HG03378 (cell line): ENCODE measurements around the gene PRPF19.
A peak's percentile ranks its signal among the peaks of the same experiment; 100 is the strongest.

Source experiments
- ATAC-seq: cut with Tn5 transposase; IDR thresholded peaks from one replicate; pipeline ENCODE4 v1.9.1; 2021; ENCODE audit warnings: mild to moderate bottlenecking, moderate library complexity; ENCODE audit not compliant: unreplicated experiment

PRPF19 gene

DNA sequence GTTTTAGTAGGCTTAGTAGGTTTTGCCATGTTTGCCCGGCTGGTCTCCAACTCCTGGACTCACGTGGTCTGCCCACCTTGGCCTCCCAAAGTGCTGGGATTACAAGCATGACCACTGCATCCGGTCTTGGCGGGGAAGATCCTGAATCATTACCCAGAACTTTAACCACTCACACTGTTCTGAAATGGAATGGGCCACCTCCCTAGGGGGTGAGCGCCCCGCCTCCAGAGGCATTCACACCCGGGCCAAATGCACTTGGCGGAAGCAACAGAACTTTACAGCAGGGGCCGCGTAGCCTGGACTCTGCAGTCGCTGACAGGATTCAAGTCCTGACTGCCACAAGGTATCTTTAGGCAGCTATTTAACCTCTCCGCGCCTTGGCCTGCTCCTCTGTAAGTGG lies 59.1 kb downstream of the PRPF19 start:
- no peak for ATAC-seq

- no peak for ATAC-seq
Measured at GRCh38 chr11:60845338-60845737, 61.0 kb downstream of the PRPF19 start.

DNA sequence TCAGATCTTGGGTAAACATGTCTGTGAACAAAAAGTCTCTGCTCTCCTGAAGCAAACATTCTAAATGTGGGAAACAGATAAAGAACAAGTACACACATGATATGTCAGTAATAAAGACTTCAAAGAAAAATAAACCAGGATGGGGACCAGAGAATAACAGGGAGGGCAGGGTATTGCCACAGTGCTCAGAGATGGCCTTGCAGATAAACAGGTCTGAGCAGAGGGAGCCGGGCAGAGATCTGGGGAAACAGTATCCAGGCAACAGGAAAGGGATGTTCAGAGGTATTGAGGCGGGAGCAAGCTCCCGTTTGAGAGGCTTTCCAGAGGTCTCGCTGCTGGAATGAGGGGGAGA lies 61.5 kb downstream of the PRPF19 start:
- no peak for ATAC-seq

GRCh38 chr11:60844045-60844869 lies 62.1 kb downstream of the PRPF19 start:
- ATAC-seq = no peak

- ATAC-seq = no peak
Measured at GRCh38 chr11:60842668-60843600, 63.5 kb downstream of the PRPF19 start.

- peak; percentile 62 for ATAC-seq
Measured at GRCh38 chr11:60841797-60842667, 64.4 kb downstream of the PRPF19 start, which contains the start of gene CCDC86. Gene CCDC86, plus strand, starts transcription at chr11:60842113. Its CDS starts 12 bp downstream, at chr11:60842125.
